IMR-90 (cell line): ENCODE measurements around the gene CTSL. TPM values are rescaled to one million over a fixed set of nuclear protein-coding genes. Genes with fewer than 3 reads are reported as not detected.

ENCODE experiments used
- ATAC-seq: fragments of 200-7000 bp; cut with Tn5 transposase; 2 replicates; pipeline ENCODE4 v1.9.1; 2020; ENCODE audit warnings: low read depth, mild to moderate bottlenecking, moderate library complexity
- BruUV-seq: library from RNA; stranded (reverse); fragments of 400-500 nt; replicated peaks from 2 replicates; lab custom pipeline; 2021; lab: Mats Ljungman, UMichigan
- CTCF ChIA-PET: fragments of 300-600 bp; formaldehyde crosslinking; extraction: SDS; loops from one replicate; lab custom pipeline; 2021; ENCODE audit warnings: antibody characterized with exemption; lab: Yijun Ruan, JAX
- POLR2A ChIA-PET: fragments of 300-600 bp; sonication (Branson Sonifier 250); formaldehyde crosslinking; loops from one replicate; lab custom pipeline; 2022; ENCODE audit warnings: antibody characterized with exemption; ENCODE audit not compliant: unreplicated experiment; lab: Charles Lee
- DNase-seq: peaks from one replicate; pipeline ENCODE4 v3.0.0; 2013
- H2AFZ ChIP-seq: replicated peaks from 2 replicates; pipeline ENCODE3; 2013; ENCODE audit warnings: low read length, mild to moderate bottlenecking; ENCODE audit not compliant: poor library complexity
- H2AK5ac ChIP-seq: 2 replicates; pipeline ENCODE4 v1.6.1; 2013; ENCODE audit warnings: low read depth, low read length, inconsistent platforms
- H2AK9ac ChIP-seq: replicated peaks from 2 replicates; pipeline ENCODE3; 2013; ENCODE audit warnings: mild to moderate bottlenecking, low read depth, low read length, moderate library complexity; ENCODE audit not compliant: poor library complexity
- H2BK120ac ChIP-seq: 2 replicates; pipeline ENCODE4 v1.6.1; 2013; ENCODE audit warnings: low read depth, low read length, inconsistent platforms
- H2BK15ac ChIP-seq: 3 replicates; pipeline ENCODE4 v1.6.1; 2013; ENCODE audit warnings: low read depth, low read length, inconsistent platforms
- H2BK20ac ChIP-seq: 2 replicates; pipeline ENCODE4 v1.6.1; 2013; ENCODE audit warnings: low read depth, mild to moderate bottlenecking, inconsistent platforms, low read length, moderate library complexity
- H2BK5ac ChIP-seq: 2 replicates; pipeline ENCODE4 v1.6.1; 2013; ENCODE audit warnings: mild to moderate bottlenecking, low read depth, low read length, inconsistent platforms; ENCODE audit not compliant: poor library complexity, severe bottlenecking
- H3K14ac ChIP-seq: replicated peaks from 2 replicates; pipeline ENCODE4 v1.6.1; 2013; ENCODE audit warnings: low read depth, low read length, inconsistent platforms
- H3K18ac ChIP-seq: 2 replicates; pipeline ENCODE4 v1.6.1; 2013; ENCODE audit warnings: low read depth, low read length, control low read depth
- H3K23ac ChIP-seq: 2 replicates; pipeline ENCODE4 v1.6.1; 2013; ENCODE audit warnings: low read depth, low read length, inconsistent platforms
- H3K27ac ChIP-seq: 2 replicates; pipeline ENCODE4 v1.5.1; 2013; ENCODE audit warnings: mild to moderate bottlenecking, control low read depth, low read length; ENCODE audit not compliant: insufficient read depth
- H3K27me3 ChIP-seq: 2 replicates; pipeline ENCODE4 v1.6.1; 2013; ENCODE audit warnings: low read length; ENCODE audit not compliant: control insufficient read depth, insufficient read depth
- H3K36me3 ChIP-seq: 2 replicates; pipeline ENCODE4 v1.6.1; 2013; ENCODE audit warnings: low read length, mixed read lengths; ENCODE audit not compliant: control insufficient read depth, insufficient read depth
- H3K4ac ChIP-seq: 2 replicates; pipeline ENCODE4 v1.6.1; 2013; ENCODE audit warnings: low read depth, low read length, inconsistent platforms
- H3K4me1 ChIP-seq: 2 replicates; pipeline ENCODE4 v1.6.1; 2013; ENCODE audit warnings: low read length, mixed read lengths; ENCODE audit not compliant: control insufficient read depth, insufficient read depth
- H3K4me2 ChIP-seq: 2 replicates; pipeline ENCODE4 v1.6.1; 2013; ENCODE audit warnings: low read depth, mild to moderate bottlenecking, control low read depth, low read length, moderate library complexity
- H3K4me3 ChIP-seq: 2 replicates; pipeline ENCODE4 v1.5.1; 2013; ENCODE audit warnings: low read depth, mild to moderate bottlenecking, control low read depth, low read length, moderate library complexity; ENCODE audit not compliant: insufficient read depth
- H3K56ac ChIP-seq: 2 replicates; pipeline ENCODE4 v1.6.1; 2013; ENCODE audit warnings: low read length, inconsistent platforms; ENCODE audit not compliant: insufficient read depth; ENCODE audit errors: extremely low read depth
- H3K79me1 ChIP-seq, 2 experiments: 2 replicates each; pipeline ENCODE4 v1.6.1; 2013; ENCODE audit warnings: low read length in 2 of 2, inconsistent platforms in 1 of 2, low read depth in 1 of 2
- H3K9ac ChIP-seq: 2 replicates; pipeline ENCODE4 v1.6.1; 2013; ENCODE audit warnings: low read depth, low read length, control low read depth
- H3K9me1 ChIP-seq: 2 replicates; pipeline ENCODE4 v1.6.1; 2013; ENCODE audit warnings: low read length, inconsistent platforms; ENCODE audit not compliant: insufficient read depth
- H3K9me3 ChIP-seq: 2 replicates; pipeline ENCODE4 v1.6.1; 2013; ENCODE audit warnings: low read length; ENCODE audit not compliant: control insufficient read depth, insufficient read depth
- H4K20me1 ChIP-seq: 2 replicates; pipeline ENCODE4 v1.6.1; 2013; ENCODE audit warnings: low read length, inconsistent platforms; ENCODE audit not compliant: insufficient read depth
- H4K5ac ChIP-seq: 2 replicates; pipeline ENCODE4 v1.6.1; 2013; ENCODE audit warnings: mild to moderate bottlenecking, low read depth, low read length, control low read depth
- H4K8ac ChIP-seq, 2 experiments: 2 replicates each; pipeline ENCODE4 v1.6.1; 2013; ENCODE audit warnings: low read depth in 2 of 2, low read length in 2 of 2, control low read depth in 1 of 2, inconsistent platforms in 1 of 2
- H4K91ac ChIP-seq: 2 replicates; pipeline ENCODE4 v1.6.1; 2013; ENCODE audit warnings: low read depth, low read length, inconsistent platforms; ENCODE audit not compliant: insufficient read depth
- WGBS, 2 experiments: methylation state at CpG; one replicate each; pipeline versions ENCODE4 v1.1.5 to v1.1.7; 2013; ENCODE audit warnings: missing lambda C conversion rate in 2 of 2; ENCODE audit not compliant: insufficient read length in 1 of 2; ENCODE audit errors: extremely low coverage in 2 of 2; 5-methylcytosine and 5-hydroxymethylcytosine counted together
- dilution Hi-C: fragments of 300-500 bp; cut with HindIII; formaldehyde crosslinking; loops from one replicate; pipeline ENCODE4 v1.14.3; 2018; ENCODE audit warnings: low sequenced_read_pairs; ENCODE audit not compliant: unreplicated experiment
- in situ Hi-C: fragments of 300-500 bp; cut with MboI; formaldehyde crosslinking; loops from 3 replicates; pipeline ENCODE4 v1.14.3; 2019; ENCODE audit warnings: low sequenced_read_pairs, inconsistent platforms, mixed read lengths
- intact Hi-C: fragments of 100-400 bp; cut with micrococcal nuclease; formaldehyde crosslinking; loops from 2 replicates; pipeline ENCODE4 v1.10.0; 2022
- polyA plus RNA-seq, 3 experiments: library from polyadenylated mRNA; depleted of rRNA; stranded (reverse); fragments of >200 nt; gene quantifications; 2 replicates each; pipeline ENCODE4 v1.2.3, GENCODE V29; 2012; ENCODE audit warnings: low replicate concordance in 1 of 3
- total RNA-seq: library from RNA; depleted of rRNA; stranded (reverse); fragments of >200 nt; gene quantifications from 2 replicates; pipeline ENCODE4 v1.2.3, GENCODE V29; 2012
- TF ChIP-seq, protein P1 (sequence below): fragments of 150-350 bp; IDR thresholded peaks from 2 replicates; pipeline ENCODE4 v1.6.1; 2017; ENCODE audit warnings: mild to moderate bottlenecking, antibody characterized with exemption, low read length, low read depth

The CTSL gene
- total and polyA plus RNA-seq, 2 of the 4 experiments (the other 2 are of a cell fraction) = 57.0 to 112 TPM

DNA sequence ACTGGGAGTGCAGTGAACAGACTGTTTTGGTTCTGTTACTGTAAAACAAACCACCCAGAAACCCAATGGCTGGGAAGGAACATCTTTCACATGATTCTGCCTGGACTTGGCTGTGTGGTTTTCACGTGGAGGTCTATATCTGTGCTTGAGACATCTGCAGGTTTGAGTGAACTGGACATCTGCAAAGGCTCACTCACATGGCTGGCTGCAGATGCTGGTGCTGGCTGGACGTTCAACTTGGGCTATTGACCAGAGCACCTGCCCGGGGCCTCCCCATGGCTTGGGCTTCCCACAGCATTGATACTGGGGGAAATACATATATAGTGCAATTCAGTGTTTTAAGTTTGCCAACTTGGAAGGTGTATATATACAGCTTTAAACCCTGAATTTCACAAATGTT is 6.8 kb downstream of the CTSL start:
- H4K5ac ChIP-seq = no peak overlapping the region
- intact Hi-C loops (no loop called here), dilution Hi-C loops (no loop called here), in situ Hi-C loops (no loop called here)
- H3K14ac ChIP-seq = no peak overlapping the region
- no peak overlapping the region for H3K56ac ChIP-seq
- no peak overlapping the region for H2BK20ac ChIP-seq
- H2AFZ ChIP-seq = no peak overlapping the region
- no peaks in the 10 kb centered on the region for H3K9me3 ChIP-seq
- DNase-seq (no peak), ATAC-seq (no peak)
- H2BK15ac ChIP-seq = no peak overlapping the region
- H3K9ac ChIP-seq = no peak overlapping the region
- WGBS, 2 experiments = no CpG with 5 or more reads among the region's 3 CpGs
- H3K18ac ChIP-seq = no peak overlapping the region
- BruUV-seq = no TSS peak
- H3K79me1 ChIP-seq = peaks cover 9 to 10% of the 10 kb centered on the region in 2 experiments
- ChIA-PET CTCF (interaction anchor here (0.5 to 0.9 kb wide), 2 partner anchors 47 to 309 kb away, joined by 3 read pairs; no protein-coding TSS in a partner anchor), POLR2A (no interaction called here)
- no peak overlapping the region for H2AK9ac ChIP-seq
- peaks cover 17% of the 10 kb centered on the region for H3K36me3 ChIP-seq
- H3K4me2 ChIP-seq = no peak overlapping the region
- no peak overlapping the region for H2BK120ac ChIP-seq
- TF ChIP-seq, protein P1, sequence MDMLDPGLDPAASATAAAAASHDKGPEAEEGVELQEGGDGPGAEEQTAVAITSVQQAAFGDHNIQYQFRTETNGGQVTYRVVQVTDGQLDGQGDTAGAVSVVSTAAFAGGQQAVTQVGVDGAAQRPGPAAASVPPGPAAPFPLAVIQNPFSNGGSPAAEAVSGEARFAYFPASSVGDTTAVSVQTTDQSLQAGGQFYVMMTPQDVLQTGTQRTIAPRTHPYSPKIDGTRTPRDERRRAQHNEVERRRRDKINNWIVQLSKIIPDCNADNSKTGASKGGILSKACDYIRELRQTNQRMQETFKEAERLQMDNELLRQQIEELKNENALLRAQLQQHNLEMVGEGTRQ = no peak
- H2BK5ac ChIP-seq = no peak overlapping the region
- H3K4ac ChIP-seq = no peak overlapping the region
- no peaks in the 10 kb centered on the region for H3K4me1 ChIP-seq
- H2AK5ac ChIP-seq = no peak overlapping the region
- H4K20me1 ChIP-seq = no peaks in the 10 kb centered on the region
- no peak overlapping the region for H4K91ac ChIP-seq
- H3K9me1 ChIP-seq = 0 out of 2 replicates have a peak, but pooled peaks cover 3% of the 10 kb centered on the region
- H3K27me3 ChIP-seq = no peaks in the 10 kb centered on the region; the same call in 1 of the 2 replicates
- no peak overlapping the region for H4K8ac ChIP-seq
- H3K27ac ChIP-seq = no peak overlapping the region
- H3K4me3 ChIP-seq = no peak overlapping the region
- no peak overlapping the region for H3K23ac ChIP-seq
